ENCODE results near the gene TPRKB.
"Not testable (repeated sequence)": the region's sequence is repeated elsewhere in the genome, so short reads cannot be mapped to it uniquely, and the experiment has no call there.

TPRKB gene

DNA sequence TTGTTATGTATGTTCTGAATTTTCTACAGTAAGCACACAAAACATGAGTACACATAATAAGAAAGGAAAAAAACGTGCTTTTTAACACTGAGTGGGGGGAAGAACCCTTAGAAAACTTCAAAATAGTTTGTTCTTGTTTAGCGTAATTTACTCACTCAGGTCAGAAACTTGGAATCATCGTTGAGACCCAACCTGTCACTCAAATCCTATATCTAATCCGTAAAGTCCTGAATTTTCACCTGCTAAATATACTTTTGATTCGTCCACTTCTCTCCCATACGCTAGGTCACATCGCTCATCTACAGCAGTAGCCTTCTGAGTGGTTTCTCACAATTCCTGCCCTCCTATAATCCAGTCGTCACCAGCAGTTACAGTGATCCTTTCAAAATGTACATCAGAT is 767 bp downstream of the TPRKB start:
- DNase-seq: no peak

DNA sequence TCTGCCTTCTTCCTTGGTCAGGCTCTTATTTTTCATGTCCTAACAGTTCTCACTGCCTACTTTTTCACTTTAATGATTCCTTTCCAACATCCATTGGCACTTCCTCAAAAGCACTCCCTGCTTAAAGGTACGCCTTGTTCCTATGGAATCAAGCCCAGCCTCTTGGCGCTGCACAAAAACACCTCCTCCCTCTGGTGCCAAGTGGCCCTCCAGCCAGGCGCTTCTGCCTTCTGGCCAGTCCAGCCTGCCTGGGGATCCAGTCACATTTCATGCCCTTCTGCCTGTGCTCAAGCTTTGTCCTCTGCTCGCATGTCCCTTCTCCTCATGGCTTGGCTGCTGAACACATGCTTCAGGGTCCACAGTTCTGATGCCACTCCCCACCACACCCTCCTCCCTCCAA is 6.3 kb downstream of the TPRKB start:
- DNase-seq: no peak

DNA sequence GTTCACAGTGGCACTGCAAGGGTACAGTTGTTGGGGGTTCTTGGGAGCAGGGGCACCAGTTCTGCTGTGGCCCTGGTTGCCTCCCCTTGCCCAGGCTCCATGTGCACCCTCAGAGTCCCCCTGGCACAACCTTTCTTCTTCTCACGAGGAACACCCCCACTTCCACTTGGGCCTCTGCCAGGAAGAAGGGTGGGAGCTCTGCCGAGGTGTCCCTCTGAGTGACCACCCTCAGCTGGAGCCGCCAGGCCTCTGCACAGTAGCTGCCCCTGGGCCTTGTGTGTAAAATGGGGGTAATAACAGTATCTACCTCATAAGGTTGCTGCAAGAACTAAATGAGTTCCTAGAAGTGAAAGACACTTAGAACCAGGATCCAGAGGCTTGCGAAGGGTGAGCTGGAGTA is 8.4 kb downstream of the TPRKB start:
- DNase-seq: no peak

DNA sequence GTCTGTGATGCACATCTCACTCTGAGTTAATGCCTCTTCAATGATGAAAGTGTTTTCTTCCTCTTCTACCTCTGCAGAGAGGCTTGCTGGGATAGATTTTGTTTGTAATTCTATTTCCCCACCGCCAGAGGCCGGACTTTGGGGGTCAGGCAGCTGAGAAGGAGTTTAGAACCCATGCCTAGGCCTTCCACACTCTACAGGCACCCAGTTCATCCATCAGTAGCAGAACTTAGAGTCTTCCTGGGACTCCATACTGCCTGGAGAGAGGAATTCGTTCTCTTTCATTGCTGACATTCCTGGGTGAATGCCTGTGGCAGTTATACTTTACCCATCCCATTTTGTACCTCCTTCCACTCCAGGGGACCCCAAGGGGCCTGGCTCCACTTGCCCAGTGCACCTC is 9.1 kb downstream of the TPRKB start:
- no peak for DNase-seq

DNA sequence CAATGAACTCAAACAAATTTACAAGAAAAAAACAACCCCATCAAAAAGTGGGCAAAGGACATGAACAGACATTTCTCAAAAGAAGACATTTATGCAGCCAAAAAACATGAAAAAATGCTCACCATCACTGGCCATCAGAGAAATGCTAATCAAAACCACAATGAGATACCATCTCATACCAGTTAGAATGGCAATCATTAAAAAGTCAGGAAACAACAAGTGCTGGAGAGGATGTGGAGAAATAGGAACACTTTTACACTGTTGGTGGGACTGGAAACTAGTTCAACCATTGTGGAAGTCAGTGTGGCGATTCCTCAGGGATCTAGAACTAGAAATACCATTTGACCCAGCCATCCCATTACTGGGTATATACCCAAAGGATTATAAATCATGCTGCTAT is 10.5 kb downstream of the TPRKB start:
- DNase-seq: not testable (repeated sequence)

DNA sequence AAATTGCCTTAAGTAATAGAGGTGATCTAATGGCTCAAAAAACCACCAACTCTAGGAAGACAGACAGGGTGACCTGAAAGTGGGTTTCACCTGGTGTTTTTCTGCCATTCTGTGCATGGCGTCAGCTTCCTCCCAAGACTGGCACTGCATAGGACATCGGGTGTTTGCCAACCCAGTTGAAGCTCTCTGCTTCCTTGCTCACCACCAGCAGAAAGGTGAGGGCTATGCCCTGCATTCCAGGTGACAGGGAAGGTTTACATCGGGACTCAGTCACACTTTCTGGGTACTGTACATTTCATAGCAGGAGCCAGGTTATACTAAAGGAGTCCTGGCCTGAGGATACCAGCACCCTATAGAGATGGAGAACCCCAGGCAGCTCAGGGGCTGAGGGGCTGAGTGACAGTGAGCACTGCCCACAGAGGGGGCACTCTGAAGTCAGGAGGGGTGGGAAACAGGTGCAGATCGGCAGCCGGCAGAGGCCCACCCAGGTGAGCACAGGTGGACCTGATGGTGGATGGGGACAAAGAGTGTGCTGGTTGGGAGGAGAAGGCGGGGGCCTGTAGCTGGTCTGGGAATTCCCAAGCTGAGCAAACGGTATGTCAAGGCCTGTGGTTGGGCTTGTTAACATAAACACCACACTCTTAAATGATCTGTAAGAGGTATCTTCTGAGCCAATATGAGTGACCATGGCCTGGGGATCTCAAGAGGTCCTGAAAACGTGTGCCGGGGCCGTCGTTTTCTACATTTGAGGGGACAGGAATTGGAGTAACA is 18.1 kb downstream of the TPRKB start:
- DNase-seq: no peak

DNA sequence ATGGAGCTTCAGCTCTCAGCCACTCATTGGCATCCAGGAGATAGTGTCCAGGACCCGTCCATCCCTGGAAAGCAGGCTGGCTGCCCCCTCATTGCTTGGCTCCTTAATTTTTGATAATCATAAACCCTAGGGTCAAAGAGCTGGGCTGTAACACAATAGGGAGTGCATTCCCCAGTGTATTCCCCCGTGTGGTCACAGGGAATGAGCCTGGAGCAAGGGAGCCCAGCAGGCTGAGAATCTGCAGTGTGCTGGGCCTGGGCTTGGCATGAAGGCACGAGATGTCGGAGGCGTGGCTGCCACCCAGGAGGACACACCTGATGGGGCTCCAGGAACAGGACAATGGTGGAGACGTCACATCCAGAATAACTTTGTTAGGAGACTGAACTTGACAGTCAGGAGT is 18.7 kb downstream of the TPRKB start:
- no peak for DNase-seq

DNA sequence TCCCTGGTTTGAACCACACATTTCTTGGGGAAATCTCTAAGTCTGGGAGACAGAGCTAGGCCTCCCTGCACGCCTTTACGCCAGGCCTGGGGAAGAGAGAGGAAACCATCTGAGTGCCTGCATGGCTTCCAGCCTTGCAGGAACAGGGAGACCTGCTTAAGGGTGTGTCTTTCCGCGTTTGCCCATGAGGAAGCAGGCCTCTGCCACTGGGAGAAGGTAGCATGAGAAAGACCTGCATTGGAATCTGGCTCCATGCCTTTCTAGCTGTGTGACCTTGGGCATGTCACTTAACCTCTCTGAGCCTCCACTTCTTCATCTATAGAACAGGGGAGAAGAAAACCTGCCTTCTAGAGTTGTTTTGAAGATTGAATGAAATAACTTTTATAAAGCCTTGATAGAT is 19.4 kb downstream of the TPRKB start:
- not testable (repeated sequence) for DNase-seq

DNA sequence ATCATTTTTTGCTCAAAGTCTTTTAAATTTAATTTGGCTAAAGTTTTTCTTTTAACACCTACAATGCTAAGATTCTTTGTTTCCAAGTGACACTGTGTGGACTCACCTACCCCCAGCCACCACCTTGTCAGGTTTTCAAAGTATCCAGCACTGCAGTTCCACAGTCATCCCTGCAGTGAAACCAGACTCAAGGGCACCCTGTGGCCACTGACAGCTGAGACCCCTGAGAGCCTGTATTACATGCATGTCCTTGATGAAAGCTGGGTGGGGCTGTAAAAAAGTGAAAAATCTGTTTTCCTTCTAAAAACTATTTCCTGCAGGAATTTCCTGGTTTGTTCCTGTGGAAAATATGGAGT is 19.9 kb downstream of the TPRKB start:
- no peak for DNase-seq

DNA sequence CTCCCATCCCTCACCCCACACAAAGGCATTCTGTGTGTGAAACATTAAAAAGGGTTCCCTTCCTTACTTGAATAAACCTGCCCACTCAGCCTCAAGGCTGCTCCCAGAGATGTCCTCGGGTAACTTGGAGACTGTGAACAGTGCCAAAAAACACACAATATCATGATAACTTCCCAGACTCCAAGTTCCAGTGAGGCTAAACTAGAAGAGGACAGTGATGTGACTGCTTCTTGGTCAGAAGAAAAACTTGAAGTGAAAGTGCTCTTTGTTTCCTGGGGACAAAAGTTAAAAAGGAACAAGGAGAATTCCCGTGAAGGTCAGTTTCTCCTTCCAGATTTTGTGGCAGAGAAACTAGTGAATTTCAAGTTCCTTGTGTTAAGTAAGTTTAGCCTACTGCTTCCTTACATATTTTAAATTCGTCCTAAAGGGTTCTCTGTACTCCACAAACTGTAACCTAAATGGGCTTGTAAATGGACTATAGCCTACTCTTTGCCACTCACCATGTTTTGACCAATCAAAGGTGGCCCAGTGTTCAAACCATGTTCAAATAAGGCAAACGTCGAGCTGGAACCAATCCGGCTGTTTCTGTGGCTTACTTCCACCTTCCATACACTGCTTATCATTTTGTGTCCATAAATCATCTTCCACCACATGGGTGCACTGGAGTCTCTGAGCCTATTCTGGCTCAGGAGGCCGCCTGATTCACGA is 20.4 kb downstream of the TPRKB start:
- DNase-seq: no peak

DNA sequence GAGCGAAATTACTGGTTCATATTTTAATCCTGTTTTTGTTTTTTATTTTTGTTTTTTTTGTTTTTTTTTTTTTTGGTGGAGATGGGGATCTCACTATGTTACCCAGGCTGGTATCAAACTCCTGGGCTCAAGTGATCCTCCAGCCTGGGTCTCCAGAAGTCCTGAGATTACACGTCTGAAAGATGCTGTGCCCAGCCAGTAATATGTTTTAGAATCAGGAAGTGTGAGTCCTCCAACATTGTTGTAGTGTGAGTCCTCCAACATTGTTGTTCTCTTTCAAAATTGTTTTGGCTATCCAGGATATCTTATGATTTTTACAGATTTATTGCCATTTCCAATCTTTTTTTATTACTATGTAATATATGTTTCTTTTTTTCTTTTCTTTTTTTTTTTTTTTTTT is 23.1 kb downstream of the TPRKB start:
- DNase-seq: no peak

DNA sequence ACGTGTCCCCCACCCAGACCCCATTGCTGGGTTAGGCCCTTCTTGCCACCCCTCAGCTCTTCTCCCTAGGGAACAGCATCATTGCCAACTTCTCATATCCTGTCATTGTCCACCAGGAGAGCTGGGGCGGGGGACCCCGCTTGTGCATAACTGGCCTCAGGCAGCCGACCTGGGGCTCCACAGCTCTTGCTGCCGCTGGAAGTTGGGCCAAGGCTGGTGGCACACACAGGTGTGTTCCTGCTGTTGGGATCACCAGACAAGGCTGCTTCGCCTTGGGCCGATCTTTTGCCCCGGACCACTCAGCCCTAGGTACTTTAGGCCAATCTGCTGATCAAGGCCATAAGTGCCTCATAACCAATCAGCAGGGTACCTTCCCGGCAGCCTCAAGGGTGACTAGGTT is 28.6 kb downstream of the TPRKB start:
- DNase-seq: no peak

DNA sequence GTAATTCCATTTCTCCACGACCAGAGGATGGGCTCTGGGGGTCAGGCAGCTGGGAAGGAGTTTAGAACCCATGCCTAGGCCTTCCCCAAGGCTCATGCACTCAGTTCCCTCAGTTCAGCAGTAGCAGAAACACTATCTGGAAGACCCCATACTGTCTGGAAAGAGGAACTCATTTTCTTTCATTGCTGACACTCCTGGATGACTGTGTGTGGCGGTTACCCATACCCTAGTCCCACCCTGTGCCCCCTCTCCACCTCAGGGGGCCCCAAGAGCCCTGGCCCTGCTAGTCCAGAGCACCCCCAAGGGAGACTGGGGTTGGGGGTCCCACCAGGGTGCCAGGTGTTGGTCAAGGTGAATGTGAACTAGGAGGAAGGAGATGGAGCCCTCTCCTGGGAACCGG is 29.5 kb downstream of the TPRKB start:
- no peak for DNase-seq

DNA sequence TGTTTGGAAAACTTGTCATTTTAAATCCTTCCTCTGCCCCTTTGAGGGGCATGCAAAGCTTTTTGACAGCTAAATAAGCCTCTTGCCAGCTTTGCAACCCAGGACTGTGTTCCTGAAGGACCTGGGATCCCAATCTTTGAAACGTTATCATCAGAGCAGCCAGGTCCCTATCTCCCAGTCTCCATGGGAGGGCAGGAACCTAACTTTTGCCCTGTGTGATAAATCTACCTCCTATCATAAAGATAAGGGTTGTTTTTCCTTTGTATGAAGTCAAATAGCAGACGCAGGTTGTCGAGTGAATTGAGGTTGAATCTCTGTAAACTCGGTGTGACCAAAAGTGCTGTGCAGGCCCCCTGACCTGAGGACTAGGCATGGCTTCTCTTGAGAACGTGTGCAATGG is 30.1 kb downstream of the TPRKB start:
- no peak for DNase-seq

DNA sequence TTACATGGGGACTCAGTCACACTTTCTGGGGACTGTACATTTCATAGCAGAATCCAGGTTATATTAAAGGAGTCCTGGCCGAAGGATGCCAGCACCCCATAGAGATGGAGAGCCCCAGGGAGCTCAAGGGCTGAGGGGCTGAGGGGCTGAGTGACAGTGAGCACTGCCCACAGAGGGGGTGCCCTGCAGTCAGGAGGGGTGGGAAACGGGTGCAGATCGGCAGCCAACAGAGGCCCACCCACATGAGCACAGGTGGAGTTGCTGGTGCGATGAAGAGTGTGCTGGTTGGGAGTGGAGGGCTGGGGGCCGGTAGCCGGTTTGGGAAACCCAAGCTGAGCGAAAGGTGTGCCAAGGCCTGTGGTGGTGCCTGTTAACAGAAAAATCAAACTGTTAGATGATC is 32.1 kb downstream of the TPRKB start:
- no peak for DNase-seq

DNA sequence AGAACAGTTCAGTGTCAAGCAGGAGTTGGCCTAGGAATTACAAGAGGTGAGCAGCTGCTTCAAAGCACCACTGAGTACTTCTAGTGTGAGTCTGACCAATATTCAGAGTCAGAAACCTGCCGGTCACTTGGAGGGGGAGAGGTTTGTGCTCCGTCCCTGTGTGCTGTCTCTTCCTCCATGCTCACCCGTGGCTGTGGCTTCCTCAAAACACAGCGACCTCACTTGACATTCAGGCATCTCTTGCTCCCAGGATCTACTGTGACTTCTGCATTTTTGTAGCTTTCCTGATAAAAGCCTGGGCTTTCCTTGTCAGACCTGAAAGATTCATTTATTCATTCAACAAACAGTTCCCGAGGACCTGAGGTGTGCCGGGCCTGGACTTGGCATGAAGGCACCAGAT is 32.9 kb downstream of the TPRKB start:
- DNase-seq: no peak

DNA sequence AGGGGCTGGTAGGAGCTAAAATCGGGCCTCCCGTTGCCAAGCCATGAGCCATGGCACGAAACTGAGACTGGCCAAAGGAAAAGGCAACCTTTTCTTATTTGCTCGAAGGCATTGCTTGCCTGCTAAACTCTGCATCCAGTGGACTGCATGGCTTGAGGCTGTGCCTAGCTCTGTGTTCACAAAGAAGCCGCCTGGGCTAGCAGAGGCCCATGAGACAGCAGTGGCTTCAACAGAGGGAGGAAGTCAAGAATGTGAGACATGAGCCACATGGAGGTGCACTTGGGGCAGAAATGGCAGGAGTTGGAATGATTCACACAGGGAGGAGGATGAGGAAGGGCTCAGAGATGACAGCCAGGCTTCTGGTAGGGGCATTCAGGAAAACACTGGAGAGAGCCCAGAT is 33.5 kb downstream of the TPRKB start:
- no peak for DNase-seq

DNA sequence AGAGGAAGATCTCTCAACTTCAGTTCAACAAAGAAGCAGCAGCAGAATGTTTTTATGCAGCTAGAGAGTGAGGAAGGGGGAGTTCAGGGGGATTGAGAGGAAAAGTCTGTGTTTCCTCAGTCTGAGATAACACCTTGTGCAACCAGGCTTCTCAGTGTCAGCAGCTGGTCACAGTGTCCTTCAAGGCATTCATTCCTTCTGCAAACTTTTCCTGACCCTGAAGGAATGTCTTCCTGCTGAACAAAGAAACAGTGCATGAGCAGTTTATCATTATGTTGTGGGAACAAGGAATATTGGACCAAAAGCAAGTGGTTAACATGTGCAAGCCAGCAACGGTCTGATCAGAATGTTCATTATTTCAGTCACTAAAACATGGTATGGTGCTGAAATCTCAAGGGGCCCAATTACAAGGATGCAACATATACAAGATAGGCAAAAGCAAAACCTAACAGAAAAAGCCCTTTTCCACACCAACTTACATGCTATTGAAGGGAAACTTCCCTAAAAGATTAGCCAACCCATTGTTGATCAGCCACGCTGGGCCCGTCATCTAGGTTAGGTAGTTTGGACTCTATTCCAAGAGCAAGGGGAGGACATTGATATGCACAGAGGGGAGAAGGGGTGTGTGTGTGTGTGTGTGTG is 34.2 kb downstream of the TPRKB start:
- DNase-seq: not testable (repeated sequence)

DNA sequence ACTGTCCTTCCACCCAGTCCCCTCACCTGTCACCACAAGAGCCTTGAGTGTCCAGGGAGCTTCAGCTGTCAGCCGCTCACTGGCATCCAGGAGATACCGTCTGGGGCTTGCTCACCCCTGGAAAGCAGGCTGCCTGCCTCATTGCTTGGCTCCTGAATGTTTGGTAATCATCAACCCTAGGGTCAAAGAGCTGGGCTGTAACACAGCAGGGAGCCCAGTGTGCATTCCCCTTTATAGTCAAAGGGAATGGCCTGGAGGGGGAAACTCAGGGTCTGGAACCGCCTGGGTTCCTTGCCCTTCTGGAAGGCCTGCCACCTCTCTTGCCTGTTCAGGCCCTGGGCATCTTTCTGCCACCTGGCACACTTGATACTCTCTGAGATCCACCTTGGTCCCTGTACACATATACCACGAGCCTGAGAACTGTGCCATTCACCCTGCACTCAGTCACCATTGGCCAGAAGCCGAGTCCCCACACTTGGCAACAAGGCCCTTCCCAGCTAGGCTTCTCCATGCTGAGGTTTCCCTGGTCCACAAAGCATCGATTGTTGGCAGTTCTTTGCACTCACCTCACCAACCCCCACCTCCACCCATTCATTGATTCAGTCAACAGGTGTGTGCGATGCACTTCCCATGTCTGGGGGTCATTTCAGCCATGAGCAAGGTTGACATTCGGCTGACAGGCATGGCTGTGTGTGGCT is 35.0 kb downstream of the TPRKB start:
- DNase-seq: no peak

DNA sequence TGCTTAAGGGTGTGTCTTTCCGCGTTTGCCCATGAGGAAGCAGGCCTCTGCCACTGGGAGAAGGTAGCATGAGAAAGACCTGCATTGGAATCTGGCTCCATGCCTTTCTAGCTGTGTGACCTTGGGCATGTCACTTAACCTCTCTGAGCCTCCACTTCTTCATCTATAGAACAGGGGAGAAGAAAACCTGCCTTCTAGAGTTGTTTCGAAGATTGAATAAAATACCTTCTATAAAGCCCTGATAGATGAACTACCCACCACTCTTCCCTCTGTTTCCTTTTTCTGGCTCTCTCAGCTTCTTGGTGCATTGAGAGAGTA is 35.7 kb downstream of the TPRKB start:
- DNase-seq: not testable (repeated sequence)

DNA sequence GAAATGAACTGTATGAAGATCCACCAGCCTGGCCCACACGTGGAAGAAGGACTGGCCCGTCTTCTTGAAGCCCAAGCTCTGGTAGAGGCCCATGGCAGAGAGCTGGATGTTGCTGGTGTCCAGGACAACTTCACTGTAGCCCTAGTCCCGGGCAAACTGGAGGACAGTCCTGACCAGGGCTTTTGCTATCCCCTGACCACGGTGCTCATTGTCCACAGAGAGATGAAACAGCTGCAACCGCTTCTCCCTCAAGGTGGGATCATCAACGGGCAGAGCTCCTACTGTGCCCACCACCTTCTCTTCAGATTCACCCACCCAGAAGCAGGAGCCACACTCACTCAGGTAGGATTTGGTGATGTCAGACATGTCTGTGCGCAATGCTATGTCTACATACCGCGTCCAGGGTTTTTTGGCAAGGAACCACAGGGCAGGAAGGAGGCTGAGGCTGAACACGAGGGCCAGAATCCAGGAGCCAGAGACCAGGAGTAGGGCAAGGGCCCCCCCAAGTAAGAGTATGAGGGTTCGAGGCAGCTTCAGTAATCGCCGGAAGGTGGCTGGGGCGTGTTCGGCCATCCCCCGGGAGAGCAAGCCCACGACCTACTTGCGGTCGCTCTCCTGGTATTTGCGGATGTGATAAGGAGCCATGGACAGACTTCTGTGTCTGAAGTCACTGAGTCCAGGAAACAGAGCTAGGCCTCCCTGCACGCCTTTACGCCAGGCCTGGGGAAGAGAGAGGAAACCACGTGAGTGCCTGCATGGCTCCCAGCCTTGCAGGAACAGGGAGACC is 36.3 kb downstream of the TPRKB start:
- DNase-seq: no peak

DNA sequence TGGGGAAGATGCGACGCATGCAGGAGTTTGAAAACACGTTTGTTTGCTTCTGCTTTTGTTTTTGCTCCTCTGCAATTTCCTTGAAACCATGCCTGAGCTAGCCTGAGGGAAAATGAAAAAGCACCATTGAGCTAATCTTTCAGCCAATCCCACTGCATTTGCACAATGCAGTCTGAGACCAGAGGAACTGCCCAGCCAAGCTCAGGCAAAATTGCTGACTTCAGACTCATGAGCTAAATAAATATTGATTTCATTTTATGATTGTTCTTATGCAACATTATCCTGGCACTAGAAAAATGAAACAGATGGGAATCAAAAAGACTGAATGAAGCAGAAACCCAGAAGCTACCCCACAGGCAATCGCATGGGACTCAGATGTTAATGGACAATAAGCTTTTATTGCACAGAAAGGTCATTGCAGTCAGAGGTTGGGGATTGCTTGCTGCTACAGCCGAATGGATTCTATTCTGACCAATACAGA is 37.0 kb downstream of the TPRKB start:
- DNase-seq: no peak

DNA sequence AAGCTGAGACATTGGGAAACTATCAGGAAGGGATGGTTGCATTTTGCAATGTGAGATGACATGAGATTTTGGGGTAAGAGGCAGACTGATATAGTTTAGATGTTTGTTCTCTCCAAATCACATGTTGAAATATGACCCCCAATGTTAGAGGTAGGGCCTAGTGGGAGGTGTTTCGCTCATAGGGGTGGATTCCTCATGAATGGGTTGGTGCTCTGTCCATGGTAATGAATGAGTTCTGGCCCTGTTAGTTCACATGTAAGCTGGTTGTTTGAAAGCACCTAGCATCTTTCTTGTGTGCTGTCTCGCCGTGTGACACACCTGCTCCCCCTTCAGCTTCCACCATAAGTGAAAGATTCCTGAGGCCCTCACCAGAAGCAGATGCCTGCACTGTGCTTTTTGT is 37.7 kb downstream of the TPRKB start:
- no peak for DNase-seq
